Measurements from ENCODE around the gene SEMA4B.

DNA sequence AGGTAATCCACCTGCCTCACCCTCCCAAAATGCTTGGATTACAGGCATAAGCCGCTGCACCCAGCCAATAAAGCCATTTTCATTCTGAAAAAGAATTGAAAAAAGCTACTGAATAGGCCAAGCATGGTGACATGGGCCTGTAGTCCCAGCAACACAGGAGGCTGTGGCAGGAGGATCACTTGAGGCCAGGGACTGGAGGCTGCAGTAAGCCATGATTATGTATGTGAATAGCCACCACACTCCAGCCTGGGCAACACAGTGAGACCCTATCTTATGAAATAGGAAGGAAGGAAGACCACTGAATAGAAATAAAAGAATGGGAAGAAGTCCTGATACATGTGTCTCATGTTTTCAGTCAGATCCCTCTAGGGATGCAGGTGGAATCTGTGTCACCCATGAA, 36.0 kb upstream of the SEMA4B start:
- TF ChIP-seq RFX5 (IDR thresholded peaks at IDR 0.05; ENCODE audit: low read depth, low read length) (no peak), ZNF239 (CRISPR knock-in tag; IDR thresholded peaks at IDR 0.05) (no peak), RFX1 (IDR thresholded peaks at IDR 0.05) (no peak), POLR2AphosphoS5 (IDR thresholded peaks at IDR 0.05; ENCODE audit: control insufficient read depth, insufficient read depth, low read depth, low read length) (no peak), SMC3 (conservative IDR thresholded peaks at IDR 0.05; ENCODE audit: insufficient read depth, low read depth, low read length) (no peak), LARP7 (IDR thresholded peaks at IDR 0.05) (no peak), MEF2A (IDR thresholded peaks at IDR 0.05; ENCODE audit: control insufficient read depth, low read depth, low read length) (no peak), CHD2 (IDR thresholded peaks at IDR 0.05; ENCODE audit: low read depth, low read length) (no peak), ZZZ3 (IDR thresholded peaks at IDR 0.05) (no peak), JUNB (CRISPR knock-in tag; conservative IDR thresholded peaks at IDR 0.05) (no peak)
- TF ChIP-seq, protein P1, sequence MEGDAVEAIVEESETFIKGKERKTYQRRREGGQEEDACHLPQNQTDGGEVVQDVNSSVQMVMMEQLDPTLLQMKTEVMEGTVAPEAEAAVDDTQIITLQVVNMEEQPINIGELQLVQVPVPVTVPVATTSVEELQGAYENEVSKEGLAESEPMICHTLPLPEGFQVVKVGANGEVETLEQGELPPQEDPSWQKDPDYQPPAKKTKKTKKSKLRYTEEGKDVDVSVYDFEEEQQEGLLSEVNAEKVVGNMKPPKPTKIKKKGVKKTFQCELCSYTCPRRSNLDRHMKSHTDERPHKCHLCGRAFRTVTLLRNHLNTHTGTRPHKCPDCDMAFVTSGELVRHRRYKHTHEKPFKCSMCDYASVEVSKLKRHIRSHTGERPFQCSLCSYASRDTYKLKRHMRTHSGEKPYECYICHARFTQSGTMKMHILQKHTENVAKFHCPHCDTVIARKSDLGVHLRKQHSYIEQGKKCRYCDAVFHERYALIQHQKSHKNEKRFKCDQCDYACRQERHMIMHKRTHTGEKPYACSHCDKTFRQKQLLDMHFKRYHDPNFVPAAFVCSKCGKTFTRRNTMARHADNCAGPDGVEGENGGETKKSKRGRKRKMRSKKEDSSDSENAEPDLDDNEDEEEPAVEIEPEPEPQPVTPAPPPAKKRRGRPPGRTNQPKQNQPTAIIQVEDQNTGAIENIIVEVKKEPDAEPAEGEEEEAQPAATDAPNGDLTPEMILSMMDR (IDR thresholded peaks at IDR 0.05 in 2 of 3, conservative IDR thresholded peaks at IDR 0.05 in 1 of 3; ENCODE audit: insufficient read depth in 2 of 3, low read depth in 1 of 3, low read length in 3 of 3), result no peak
- TF ChIP-seq, protein P2, sequence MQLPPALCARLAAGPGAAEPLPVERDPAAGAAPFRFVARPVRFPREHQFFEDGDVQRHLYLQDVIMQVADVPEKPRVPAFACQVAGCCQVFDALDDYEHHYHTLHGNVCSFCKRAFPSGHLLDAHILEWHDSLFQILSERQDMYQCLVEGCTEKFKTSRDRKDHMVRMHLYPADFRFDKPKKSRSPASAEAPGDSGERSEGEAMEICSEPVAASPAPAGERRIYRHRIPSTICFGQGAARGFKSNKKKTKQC (CRISPR knock-in tag; IDR thresholded peaks at IDR 0.05), result no peak
- TF ChIP-seq, protein P3, sequence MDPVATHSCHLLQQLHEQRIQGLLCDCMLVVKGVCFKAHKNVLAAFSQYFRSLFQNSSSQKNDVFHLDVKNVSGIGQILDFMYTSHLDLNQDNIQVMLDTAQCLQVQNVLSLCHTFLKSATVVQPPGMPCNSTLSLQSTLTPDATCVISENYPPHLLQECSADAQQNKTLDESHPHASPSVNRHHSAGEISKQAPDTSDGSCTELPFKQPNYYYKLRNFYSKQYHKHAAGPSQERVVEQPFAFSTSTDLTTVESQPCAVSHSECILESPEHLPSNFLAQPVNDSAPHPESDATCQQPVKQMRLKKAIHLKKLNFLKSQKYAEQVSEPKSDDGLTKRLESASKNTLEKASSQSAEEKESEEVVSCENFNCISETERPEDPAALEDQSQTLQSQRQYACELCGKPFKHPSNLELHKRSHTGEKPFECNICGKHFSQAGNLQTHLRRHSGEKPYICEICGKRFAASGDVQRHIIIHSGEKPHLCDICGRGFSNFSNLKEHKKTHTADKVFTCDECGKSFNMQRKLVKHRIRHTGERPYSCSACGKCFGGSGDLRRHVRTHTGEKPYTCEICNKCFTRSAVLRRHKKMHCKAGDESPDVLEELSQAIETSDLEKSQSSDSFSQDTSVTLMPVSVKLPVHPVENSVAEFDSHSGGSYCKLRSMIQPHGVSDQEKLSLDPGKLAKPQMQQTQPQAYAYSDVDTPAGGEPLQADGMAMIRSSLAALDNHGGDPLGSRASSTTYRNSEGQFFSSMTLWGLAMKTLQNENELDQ (CRISPR knock-in tag; IDR thresholded peaks at IDR 0.05; ENCODE audit: borderline replicate concordance), result no peak
